Stomach (tissue), 4 donors: Measurements from ENCODE around the gene P2RX6.

Experiments
- CTCF ChIP-seq, 7 experiments: fragments of 450-650 bp in 4 of 7; fragments of 200-600 bp in 3 of 7; sonication (generic) in 3 of 7; IDR thresholded peaks; one replicate each; pipeline ENCODE4 v1.5.1; 2016 to 2019; ENCODE audit warnings: antibody characterized with exemption in 7 of 7, control low read depth in 2 of 7, mild to moderate bottlenecking in 1 of 7
- POLR2A ChIP-seq, 4 donors: fragments of 450-650 bp; IDR thresholded peaks; one replicate each; pipeline ENCODE4 v1.6.1; 2016; ENCODE audit warnings: antibody characterized with exemption in 4 of 4, control low read depth in 2 of 4, mild to moderate bottlenecking in 1 of 4, moderate library complexity in 1 of 4
- POLR2AphosphoS5 ChIP-seq, 3 donors: sonication (generic); formaldehyde crosslinking; IDR thresholded peaks; one replicate each; pipeline ENCODE4 v1.6.1; 2016; ENCODE audit warnings: antibody characterized with exemption in 3 of 3

DNA sequence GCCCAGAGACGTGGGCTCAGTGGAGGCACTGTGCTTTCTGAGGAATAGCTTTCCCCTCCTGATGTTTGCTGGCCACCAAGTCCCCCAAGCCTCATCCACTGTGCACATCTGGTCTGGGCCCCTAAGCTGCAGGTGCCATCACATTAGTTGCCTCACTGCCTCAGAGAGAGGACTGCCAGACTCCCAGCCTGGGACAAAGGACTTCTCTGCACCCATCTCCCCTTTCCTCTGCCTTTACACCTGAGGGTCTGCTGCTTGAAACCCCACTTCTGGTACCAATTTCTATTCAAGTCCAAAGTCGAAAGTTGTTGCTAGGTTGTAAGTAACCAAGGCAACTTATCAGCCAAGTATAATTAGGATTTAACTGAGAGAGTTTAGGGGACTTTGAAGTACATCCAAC lies 36.5 kb upstream of the P2RX6 start:
- TF ChIP-seq POLR2A (IDR thresholded peaks at IDR 0.05) = no peak
- TF ChIP-seq POLR2AphosphoS5 (IDR thresholded peaks at IDR 0.05) = no peak
- no peak for TF ChIP-seq CTCF (IDR thresholded peaks at IDR 0.05)
